CD14-positive monocyte (primary cell): ENCODE results near the gene TRIM33. TPM values are rescaled to one million over a fixed set of nuclear protein-coding genes. Genes with fewer than 3 reads are reported as not detected.
"Not testable (repeated sequence)": the region's sequence is repeated elsewhere in the genome, so short reads cannot be mapped to it uniquely, and the experiment has no call there.

Experiments used
- DNase-seq, 3 donors: peaks; one replicate each; pipeline ENCODE4 v3.0.0-alpha.2; 2011 to 2022
- H2AFZ ChIP-seq: 2 replicates; pipeline ENCODE4 v1.6.0; 2012; ENCODE audit warnings: mild to moderate bottlenecking, low read depth, low read length, inconsistent platforms; ENCODE audit not compliant: insufficient read depth, poor library complexity, severe bottlenecking
- H3K27ac ChIP-seq, 2 donors: 1 replicate in 1 of 2; 2 replicates in 1 of 2; pipeline ENCODE4 v1.5.1; 2012 to 2013; ENCODE audit warnings: low read length in 2 of 2, control low read depth in 1 of 2, inconsistent platforms in 1 of 2, low read depth in 1 of 2, mild to moderate bottlenecking in 1 of 2
- H3K27me3 ChIP-seq, 2 donors: one replicate each; pipeline versions ENCODE4 v1.6.0 to v1.6.1; 2011 to 2013; ENCODE audit warnings: low read length in 2 of 2; ENCODE audit not compliant: control insufficient read depth in 2 of 2, insufficient read depth in 2 of 2
- H3K36me3 ChIP-seq, 2 donors: replicated peaks in 1 of 2; 1 replicate in 1 of 2; 2 replicates in 1 of 2; pipeline versions ENCODE4 v1.5.1 to v1.6.1; 2012 to 2013; ENCODE audit warnings: low read length in 2 of 2, control low read depth in 1 of 2, inconsistent platforms in 1 of 2, mild to moderate bottlenecking in 1 of 2; ENCODE audit not compliant: insufficient read depth in 2 of 2, control insufficient read depth in 1 of 2
- H3K4me1 ChIP-seq, 2 donors: 1 replicate in 1 of 2; 2 replicates in 1 of 2; pipeline versions ENCODE4 v1.5.1 to v1.6.1; 2012 to 2013; ENCODE audit warnings: low read length in 2 of 2, control low read depth in 1 of 2, inconsistent platforms in 1 of 2, mild to moderate bottlenecking in 1 of 2, moderate library complexity in 1 of 2; ENCODE audit not compliant: insufficient read depth in 2 of 2, control insufficient read depth in 1 of 2
- H3K4me2 ChIP-seq: replicated peaks from 2 replicates; pipeline ENCODE3; 2012; ENCODE audit warnings: low read length, moderate library complexity, mild to moderate bottlenecking; ENCODE audit not compliant: poor library complexity, severe bottlenecking; ENCODE audit errors: extremely low read depth
- H3K4me3 ChIP-seq, 3 experiments: fragments of 200-600 bp in 1 of 3; sonication (generic) in 1 of 3; replicated peaks in 1 of 3; 1 replicate in 2 of 3; 2 replicates in 1 of 3; pipeline ENCODE4 v1.5.1; 2011 to 2013; ENCODE audit warnings: low read length in 3 of 3, mild to moderate bottlenecking in 3 of 3, control low read depth in 2 of 3, low read depth in 2 of 3, inconsistent platforms in 1 of 3, moderate library complexity in 1 of 3
- H3K79me2 ChIP-seq: 2 replicates; pipeline ENCODE4 v1.6.0; 2012; ENCODE audit warnings: mild to moderate bottlenecking, control low read depth, inconsistent platforms, low read length, moderate library complexity; ENCODE audit not compliant: insufficient read depth
- H3K9ac ChIP-seq: 2 replicates; pipeline ENCODE4 v1.6.0; 2017; ENCODE audit warnings: low read length, mild to moderate bottlenecking; ENCODE audit not compliant: insufficient read depth, poor library complexity, severe bottlenecking
- H3K9me3 ChIP-seq, 2 donors: replicated peaks in 1 of 2; 1 replicate in 1 of 2; 2 replicates in 1 of 2; pipeline versions ENCODE4 v1.5.1 to v1.6.1; 2012 to 2013; ENCODE audit warnings: low read length in 2 of 2, control low read depth in 1 of 2; ENCODE audit not compliant: control insufficient read depth in 1 of 2, insufficient read depth in 1 of 2
- H4K20me1 ChIP-seq: 2 replicates; pipeline ENCODE4 v1.6.0; 2012; ENCODE audit warnings: mild to moderate bottlenecking, low read length, control low read depth, moderate library complexity; ENCODE audit not compliant: insufficient read depth
- H3K27ac Mint-ChIP-seq, 7 donors: one replicate each; pipeline ENCODE4 v1.8.0; 2020; ENCODE audit warnings: mild to moderate bottlenecking in 7 of 7, mixed read lengths in 7 of 7, moderate library complexity in 6 of 7, inconsistent platforms in 2 of 7
- H3K27me3 Mint-ChIP-seq, 3 donors: one replicate each; pipeline ENCODE4 v1.8.0; 2021 to 2022; ENCODE audit warnings: low read depth in 3 of 3, mild to moderate bottlenecking in 3 of 3, mixed read lengths in 3 of 3, moderate library complexity in 3 of 3, inconsistent platforms in 1 of 3
- H3K36me3 Mint-ChIP-seq, 2 donors: one replicate each; pipeline ENCODE4 v1.8.0; 2020; ENCODE audit warnings: mixed read lengths in 2 of 2, inconsistent platforms in 1 of 2, mild to moderate bottlenecking in 1 of 2
- H3K4me1 Mint-ChIP-seq: one replicate; pipeline ENCODE4 v1.8.0; 2020; ENCODE audit warnings: mild to moderate bottlenecking, mixed read lengths
- H3K4me3 Mint-ChIP-seq, 2 donors: one replicate each; pipeline ENCODE4 v1.8.0; 2020; ENCODE audit warnings: mild to moderate bottlenecking in 2 of 2, mixed read lengths in 2 of 2, moderate library complexity in 1 of 2
- H3K9me3 Mint-ChIP-seq, 7 donors: one replicate each; pipeline ENCODE4 v1.8.0; 2020 to 2022; ENCODE audit warnings: mixed read lengths in 7 of 7, mild to moderate bottlenecking in 6 of 7, moderate library complexity in 6 of 7, inconsistent platforms in 2 of 7
- WGBS: methylation state at CpG from one replicate; pipeline ENCODE4 v1.1.5; 2013; ENCODE audit warnings: missing lambda C conversion rate; ENCODE audit not compliant: insufficient coverage; 5-methylcytosine and 5-hydroxymethylcytosine counted together
- intact Hi-C, 2 donors: fragments of 100-400 bp; cut with micrococcal nuclease; formaldehyde crosslinking; loops; one replicate each; pipeline versions ENCODE4 v1.15.0 to v1.15.1; 2023
- polyA plus RNA-seq, 3 donors: library from polyadenylated mRNA; depleted of rRNA in 1 of 3; unstranded in 2 of 3; stranded (reverse) in 1 of 3; fragments of 300-500 nt in 2 of 3; fragments of >200 nt in 1 of 3; fragmentation: Illumina TruSeq in 2 of 3; gene quantifications; 1 replicate in 2 of 3; 2 replicates in 1 of 3; pipeline ENCODE4 v1.2.3, GENCODE V29; 2012 to 2021
- TF ChIP-seq, protein P1 (sequence below): fragments of 200-600 bp; IDR thresholded peaks from one replicate; pipeline ENCODE4 v1.8.0; 2022; ENCODE audit warnings: antibody characterized with exemption, mild to moderate bottlenecking

TRIM33 gene
- polyA plus RNA-seq, 3 donors: 11.8 to 16.5 (median 13.7) TPM

DNA sequence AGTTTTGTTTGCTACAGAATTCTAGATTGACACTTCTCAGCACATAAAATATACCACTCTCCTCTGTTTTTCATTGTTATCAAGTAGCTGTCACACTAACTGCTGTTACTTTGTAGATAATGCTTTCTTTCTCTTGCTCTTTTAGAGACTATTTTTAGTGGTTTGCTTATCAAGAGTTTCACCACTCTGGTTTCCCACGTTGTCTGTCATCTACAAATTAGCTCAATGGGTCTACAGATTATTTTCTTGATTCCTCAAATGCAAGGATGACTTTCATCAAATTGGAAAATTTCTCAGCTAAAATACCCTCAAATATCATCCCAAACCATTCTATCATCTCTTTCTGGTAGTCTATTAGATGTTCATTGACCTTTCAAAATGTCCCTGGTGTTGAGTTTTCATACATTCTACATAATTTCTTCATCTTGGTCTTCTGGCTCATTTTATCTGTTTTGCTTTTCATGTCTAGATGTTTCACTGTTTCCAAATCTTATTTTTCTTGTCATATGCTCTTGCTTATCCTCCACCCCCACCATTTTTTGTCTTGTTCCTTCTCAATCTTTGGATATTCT, 122.5 kb downstream of the TRIM33 start:
- DNase-seq: no peak
- no peak overlapping the region for H2AFZ ChIP-seq
- no peaks in the 10 kb centered on the region for H4K20me1 ChIP-seq
- TF ChIP-seq, protein P1, sequence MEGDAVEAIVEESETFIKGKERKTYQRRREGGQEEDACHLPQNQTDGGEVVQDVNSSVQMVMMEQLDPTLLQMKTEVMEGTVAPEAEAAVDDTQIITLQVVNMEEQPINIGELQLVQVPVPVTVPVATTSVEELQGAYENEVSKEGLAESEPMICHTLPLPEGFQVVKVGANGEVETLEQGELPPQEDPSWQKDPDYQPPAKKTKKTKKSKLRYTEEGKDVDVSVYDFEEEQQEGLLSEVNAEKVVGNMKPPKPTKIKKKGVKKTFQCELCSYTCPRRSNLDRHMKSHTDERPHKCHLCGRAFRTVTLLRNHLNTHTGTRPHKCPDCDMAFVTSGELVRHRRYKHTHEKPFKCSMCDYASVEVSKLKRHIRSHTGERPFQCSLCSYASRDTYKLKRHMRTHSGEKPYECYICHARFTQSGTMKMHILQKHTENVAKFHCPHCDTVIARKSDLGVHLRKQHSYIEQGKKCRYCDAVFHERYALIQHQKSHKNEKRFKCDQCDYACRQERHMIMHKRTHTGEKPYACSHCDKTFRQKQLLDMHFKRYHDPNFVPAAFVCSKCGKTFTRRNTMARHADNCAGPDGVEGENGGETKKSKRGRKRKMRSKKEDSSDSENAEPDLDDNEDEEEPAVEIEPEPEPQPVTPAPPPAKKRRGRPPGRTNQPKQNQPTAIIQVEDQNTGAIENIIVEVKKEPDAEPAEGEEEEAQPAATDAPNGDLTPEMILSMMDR: no peak
- H3K4me3 Mint-ChIP-seq: no peak overlapping the region
- no peaks in the 10 kb centered on the region for H3K4me1 Mint-ChIP-seq
- peaks cover 0 to 3% (median 0%) of the 10 kb centered on the region in 3 donors for H3K27me3 Mint-ChIP-seq
- no peak overlapping the region for H3K4me3 ChIP-seq
- peaks cover 7 to 34% of the 10 kb centered on the region in 2 donors for H3K36me3 ChIP-seq
- no peaks in the 10 kb centered on the region for H3K4me1 ChIP-seq
- H3K27me3 ChIP-seq: no peaks in the 10 kb centered on the region
- no peak overlapping the region for H3K27ac Mint-ChIP-seq
- no peak overlapping the region for H3K27ac ChIP-seq
- no peak overlapping the region for H3K4me2 ChIP-seq
- no CpG with 5 or more reads among the region's 1 CpG for WGBS
- no peaks in the 10 kb centered on the region for H3K79me2 ChIP-seq
- H3K9me3 Mint-ChIP-seq: peaks cover 18 to 41% (median 36%) of the 10 kb centered on the region in 7 donors
- H3K36me3 Mint-ChIP-seq: peaks cover 26 to 34% of the 10 kb centered on the region in 2 donors
- peaks cover 20 to 26% of the 10 kb centered on the region in 2 donors for H3K9me3 ChIP-seq
- intact Hi-C loops: no loop called here
- H3K9ac ChIP-seq: no peak overlapping the region

DNA sequence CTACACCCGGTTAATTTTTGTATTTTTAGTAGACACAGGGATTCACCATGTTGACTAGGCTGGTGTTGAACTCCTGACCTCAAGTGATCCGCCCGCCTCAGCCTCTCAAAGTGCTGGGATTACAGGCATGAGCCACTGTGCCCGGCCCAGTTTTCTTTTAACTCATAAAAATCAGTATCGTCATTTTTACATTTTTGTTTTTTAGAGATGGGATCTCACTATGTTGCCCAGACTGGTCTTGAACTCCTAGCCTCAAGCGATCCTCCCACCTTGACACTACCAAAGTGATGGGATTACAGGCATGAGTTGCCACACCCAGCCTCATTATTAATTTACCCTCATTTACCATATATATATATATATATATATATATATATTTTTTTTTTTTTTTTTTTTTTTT, 123.4 kb downstream of the TRIM33 start:
- H3K4me2 ChIP-seq, H3K27me3 ChIP-seq, H4K20me1 ChIP-seq, H3K79me2 ChIP-seq, DNase-seq, H2AFZ ChIP-seq, H3K4me3 Mint-ChIP-seq, H3K27ac ChIP-seq, H3K4me1 ChIP-seq, H3K27ac Mint-ChIP-seq, H3K27me3 Mint-ChIP-seq, H3K4me1 Mint-ChIP-seq, intact Hi-C loops, H3K9ac ChIP-seq, H3K4me3 ChIP-seq: not testable (repeated sequence)
- peaks cover 23 to 28% of the 10 kb centered on the region in 2 donors for H3K36me3 Mint-ChIP-seq
- Histone ChIP-seq H3K9me3 (peaks cover 20 to 26% of the 10 kb centered on the region in 2 donors), H3K36me3 (peaks cover 4 to 25% of the 10 kb centered on the region in 2 donors)
- peaks cover 18 to 45% (median 36%) of the 10 kb centered on the region in 7 donors for H3K9me3 Mint-ChIP-seq
- no CpG with 5 or more reads among the region's 6 CpGs for WGBS
